NCI-H2107 (cell line): ENCODE data around the gene AP1AR.

Experiments used
- DNase-seq: peaks from one replicate; lab custom pipeline; 2025; lab: John Stamatoyannopoulos, UW

AP1AR gene

DNA sequence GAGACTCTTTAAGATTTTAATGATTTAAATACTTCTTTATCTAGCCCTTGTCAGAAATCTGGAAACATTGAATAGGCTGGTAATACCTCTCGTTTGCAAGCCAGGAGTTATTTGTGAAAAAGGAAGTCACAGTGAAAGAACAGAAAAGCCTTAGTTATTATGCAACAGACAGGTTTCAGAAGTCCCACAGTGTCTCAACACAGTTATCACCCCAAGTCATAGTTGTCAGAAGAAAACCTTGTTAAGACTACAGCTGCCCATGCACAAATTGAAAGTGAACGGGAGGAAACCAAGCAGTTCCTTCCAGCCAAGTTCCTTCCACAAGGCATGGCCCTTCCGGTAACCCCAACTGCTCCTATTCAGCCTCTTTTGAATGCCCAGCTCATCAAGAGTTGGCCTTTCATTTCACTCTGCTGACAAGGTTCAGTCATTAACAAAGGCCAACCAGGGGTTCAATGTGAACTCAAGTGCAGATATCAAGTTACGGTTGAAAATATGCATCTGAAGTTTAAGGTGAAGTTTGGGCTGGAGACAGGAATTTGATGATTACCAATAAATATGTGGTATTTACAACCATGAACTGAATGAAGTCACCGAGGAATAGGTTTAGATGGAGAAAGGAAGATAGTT, 81.1 kb downstream of the AP1AR start:
- DNase-seq, result no peak

DNA sequence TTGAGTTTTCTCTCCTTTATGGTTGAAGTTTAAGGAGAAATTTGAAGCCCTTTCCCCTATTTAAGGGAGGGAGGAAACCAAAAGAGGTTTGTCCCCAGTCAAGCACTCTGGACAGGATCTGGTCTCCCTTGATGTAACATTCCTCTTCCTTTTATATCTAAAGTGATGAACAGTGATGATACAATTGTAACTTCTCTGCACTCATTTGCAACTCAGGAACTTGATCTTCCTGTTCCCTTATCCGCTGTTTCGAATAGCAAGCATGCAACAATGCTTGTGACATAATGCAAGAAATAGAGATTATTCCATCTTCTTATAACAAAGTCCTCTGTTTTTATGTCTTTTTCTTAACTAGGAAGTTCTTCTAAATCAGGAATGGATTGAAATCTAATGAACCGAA, 83.9 kb downstream of the AP1AR start:
- no peak for DNase-seq

DNA sequence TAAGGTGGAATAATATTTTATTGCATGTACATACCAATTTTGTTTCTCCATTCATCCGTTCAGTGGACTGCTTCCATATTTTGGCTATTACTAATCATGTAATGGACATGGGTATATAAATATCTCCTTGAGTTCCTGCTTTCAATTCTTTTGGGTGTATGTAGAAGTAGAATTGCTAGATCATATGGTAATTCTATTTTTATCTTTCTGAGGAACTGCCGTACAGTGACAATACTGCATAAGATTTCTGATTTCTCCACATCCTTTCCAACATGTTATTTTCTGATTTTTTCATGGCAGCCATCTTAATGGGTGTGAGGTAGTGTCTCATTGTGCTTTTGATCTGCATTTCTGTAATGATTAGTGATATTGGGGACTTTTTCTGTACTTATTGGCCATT, 84.8 kb downstream of the AP1AR start:
- DNase-seq, result no peak

DNA sequence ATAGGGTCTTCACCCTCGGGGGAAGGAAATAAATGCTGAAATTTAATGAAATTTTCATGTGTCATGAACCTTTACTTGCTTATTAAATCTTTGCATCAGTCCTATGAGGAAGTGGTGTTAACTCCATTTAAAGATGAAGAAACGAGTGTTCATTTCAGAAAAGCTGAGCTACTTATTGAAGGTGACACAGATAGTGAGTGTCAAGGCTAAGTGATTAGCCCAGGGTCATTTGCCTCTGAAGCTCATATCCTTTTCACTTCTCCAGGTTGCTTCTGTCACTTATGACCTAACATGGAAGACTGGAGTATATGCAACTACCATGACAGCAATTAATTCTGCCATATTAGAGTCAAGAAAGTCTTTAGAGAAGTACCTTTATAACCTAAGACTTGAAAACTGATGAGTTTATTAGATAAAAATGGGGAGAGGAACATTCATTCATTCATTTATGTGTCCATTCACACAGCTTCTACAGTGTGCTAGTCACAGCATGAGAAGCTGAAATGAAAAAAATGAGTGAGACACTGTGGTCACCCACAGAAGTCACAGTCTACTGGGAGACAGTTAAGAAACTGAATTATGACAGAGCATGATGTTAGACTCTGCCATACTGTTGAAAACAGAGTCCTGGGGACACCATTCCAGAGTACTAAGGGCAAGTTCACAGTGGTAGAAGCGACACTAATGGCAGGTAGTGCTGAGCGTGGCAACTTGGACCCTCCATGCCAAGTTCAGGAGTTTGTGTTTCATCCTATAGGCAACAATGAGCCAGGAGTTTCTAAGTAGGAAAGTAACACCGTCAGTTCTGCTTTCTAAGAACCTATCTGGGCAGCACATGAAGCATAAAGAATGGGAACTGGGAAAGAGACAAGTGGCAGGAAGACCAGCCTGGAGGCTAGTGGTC, 86.9 kb downstream of the AP1AR start:
- DNase-seq, result no peak
